Stomach (tissue), 4 donors: ENCODE results near the gene VPS33B.

Experiments
- CTCF ChIP-seq, 7 experiments: fragments of 450-650 bp in 4 of 7; fragments of 200-600 bp in 3 of 7; sonication (generic) in 3 of 7; IDR thresholded peaks; one replicate each; pipeline ENCODE4 v1.5.1; 2016 to 2019; ENCODE audit warnings: antibody characterized with exemption in 7 of 7, control low read depth in 2 of 7, mild to moderate bottlenecking in 1 of 7
- EP300 ChIP-seq: sonication (generic); formaldehyde crosslinking; IDR thresholded peaks from one replicate; pipeline ENCODE4 v1.6.1; 2017; ENCODE audit warnings: antibody characterized with exemption
- POLR2A ChIP-seq, 4 donors: fragments of 450-650 bp; IDR thresholded peaks; one replicate each; pipeline ENCODE4 v1.6.1; 2016; ENCODE audit warnings: antibody characterized with exemption in 4 of 4, control low read depth in 2 of 4, mild to moderate bottlenecking in 1 of 4, moderate library complexity in 1 of 4
- POLR2AphosphoS5 ChIP-seq, 3 donors: sonication (generic); formaldehyde crosslinking; IDR thresholded peaks; one replicate each; pipeline ENCODE4 v1.6.1; 2016; ENCODE audit warnings: antibody characterized with exemption in 3 of 3

GRCh38 chr15:91068436-91068835, 46.0 kb upstream of the VPS33B start:
- TF ChIP-seq POLR2A (IDR thresholded peaks at IDR 0.05) (no peak), CTCF (IDR thresholded peaks at IDR 0.05) (no peak), EP300 (no peak), POLR2AphosphoS5 (IDR thresholded peaks at IDR 0.05) (no peak)
